Subcutaneous adipose tissue (tissue), 4 donors: ENCODE measurements around the gene CHD5. TPM values are rescaled to one million over a fixed set of nuclear protein-coding genes. Genes with fewer than 3 reads are reported as not detected.

Experiments
- CTCF ChIP-seq: fragments of 450-650 bp; IDR thresholded peaks from one replicate; pipeline ENCODE4 v1.5.1; 2016; ENCODE audit warnings: low read depth, mild to moderate bottlenecking, control low read depth, antibody characterized with exemption, moderate library complexity
- total RNA-seq, 4 donors: library from RNA; depleted of rRNA; stranded (reverse); fragments of >200 nt; gene quantifications; one replicate each; pipeline ENCODE4 v1.1.0, GENCODE V29; 2016

CHD5 gene
- total RNA-seq, 4 donors from 2014 or later, result 0.19 to 0.49 (median 0.22) TPM; not detected in 1

GRCh38 chr1:6096243-6097116 is 83.6 kb downstream of the CHD5 start:
- no peak for TF ChIP-seq CTCF

- no peak for TF ChIP-seq CTCF
These were observed 84.4 kb downstream of the CHD5 start for GRCh38 chr1:6095511-6096242.

- TF ChIP-seq CTCF, result no peak
These were observed 85.2 kb downstream of the CHD5 start for GRCh38 chr1:6094801-6095505.

GRCh38 chr1:6094246-6094645 is 85.9 kb downstream of the CHD5 start:
- TF ChIP-seq CTCF, result no peak

GRCh38 chr1:6093611-6094010 is 86.5 kb downstream of the CHD5 start:
- TF ChIP-seq CTCF, result no peak

GRCh38 chr1:6093071-6093470 is 87.0 kb downstream of the CHD5 start:
- TF ChIP-seq CTCF, result no peak

- TF ChIP-seq CTCF, result no peak
These were observed 87.9 kb downstream of the CHD5 start for GRCh38 chr1:6092211-6092610.
